H9 (cell line): Measurements from ENCODE around the gene ARHGEF33. TPM values are rescaled to one million over a fixed set of nuclear protein-coding genes. Genes with fewer than 3 reads are reported as not detected.

Experiments
- DNase-seq: peaks from one replicate; pipeline ENCODE4 v3.0.0-alpha.2; 2017
- H2AFZ ChIP-seq: one replicate; pipeline ENCODE4 v1.6.1; 2013; ENCODE audit warnings: mild to moderate bottlenecking, low read length, control low read depth, moderate library complexity
- H2AK5ac ChIP-seq: 2 replicates; pipeline ENCODE4 v1.6.1; 2013; ENCODE audit warnings: low read length, control low read depth, mixed read lengths; ENCODE audit not compliant: insufficient read length
- H2BK120ac ChIP-seq: one replicate; pipeline ENCODE4 v1.6.1; 2013; ENCODE audit warnings: low read depth, mild to moderate bottlenecking, low read length, control low read depth, inconsistent platforms; ENCODE audit not compliant: poor library complexity, severe bottlenecking
- H2BK12ac ChIP-seq: 2 replicates; pipeline ENCODE4 v1.6.1; 2013; ENCODE audit warnings: low read length, control low read depth, mixed read lengths, low read depth; ENCODE audit not compliant: insufficient read length
- H2BK15ac ChIP-seq: 2 replicates; pipeline ENCODE4 v1.6.1; 2013; ENCODE audit warnings: low read depth, low read length, control low read depth
- H2BK20ac ChIP-seq: one replicate; pipeline ENCODE4 v1.6.1; 2013; ENCODE audit warnings: low read depth, mild to moderate bottlenecking, low read length, control low read depth, inconsistent platforms; ENCODE audit not compliant: poor library complexity, severe bottlenecking
- H2BK5ac ChIP-seq: 2 replicates; pipeline ENCODE4 v1.6.1; 2013; ENCODE audit warnings: low read length, control low read depth, mixed read lengths; ENCODE audit not compliant: insufficient read length
- H3K14ac ChIP-seq: 2 replicates; pipeline ENCODE4 v1.6.1; 2013; ENCODE audit warnings: low read length, control low read depth; ENCODE audit not compliant: insufficient read depth
- H3K18ac ChIP-seq: 2 replicates; pipeline ENCODE4 v1.6.1; 2013; ENCODE audit warnings: low read depth, mild to moderate bottlenecking, mixed read lengths, low read length, control low read depth; ENCODE audit not compliant: insufficient read length
- H3K23ac ChIP-seq: 2 replicates; pipeline ENCODE4 v1.6.1; 2013; ENCODE audit warnings: low read length, control low read depth, mixed read lengths, low read depth; ENCODE audit not compliant: insufficient read length
- H3K23me2 ChIP-seq: 2 replicates; pipeline ENCODE4 v1.6.1; 2013; ENCODE audit warnings: low read depth, mild to moderate bottlenecking, mixed read lengths, low read length, control low read depth; ENCODE audit not compliant: insufficient read length, poor library complexity, severe bottlenecking
- H3K27ac ChIP-seq: 2 replicates; pipeline ENCODE4 v1.5.1; 2013; ENCODE audit warnings: low read length, control low read depth, mixed read lengths, low read depth; ENCODE audit not compliant: insufficient read length
- H3K27me3 ChIP-seq: 2 replicates; pipeline ENCODE4 v1.6.1; 2013; ENCODE audit warnings: low read length, control low read depth, inconsistent platforms; ENCODE audit not compliant: insufficient read depth
- H3K4ac ChIP-seq: 2 replicates; pipeline ENCODE4 v1.6.1; 2013; ENCODE audit warnings: low read depth, mild to moderate bottlenecking, control low read depth, inconsistent platforms, low read length, moderate library complexity
- H3K4me1 ChIP-seq: 2 replicates; pipeline ENCODE4 v1.6.1; 2013; ENCODE audit warnings: low read length, control low read depth, inconsistent platforms; ENCODE audit not compliant: insufficient read depth
- H3K4me2 ChIP-seq: 2 replicates; pipeline ENCODE4 v1.6.1; 2013; ENCODE audit warnings: low read length, control low read depth, mixed read lengths; ENCODE audit not compliant: insufficient read length, insufficient read depth
- H3K56ac ChIP-seq: 2 replicates; pipeline ENCODE4 v1.6.1; 2013; ENCODE audit warnings: low read depth, mild to moderate bottlenecking, mixed read lengths, low read length, control low read depth; ENCODE audit not compliant: insufficient read length
- H3K79me1 ChIP-seq: 2 replicates; pipeline ENCODE4 v1.6.1; 2013; ENCODE audit warnings: low read depth, mild to moderate bottlenecking, moderate library complexity, low read length, control low read depth, inconsistent platforms; ENCODE audit not compliant: insufficient read depth, poor library complexity, severe bottlenecking
- H3K79me2 ChIP-seq: 2 replicates; pipeline ENCODE4 v1.6.1; 2013; ENCODE audit warnings: low read length, control low read depth, inconsistent platforms; ENCODE audit not compliant: insufficient read depth
- H3K9ac ChIP-seq: 2 replicates; pipeline ENCODE4 v1.6.1; 2013; ENCODE audit warnings: low read length, control low read depth, mixed read lengths; ENCODE audit not compliant: insufficient read length; ENCODE audit errors: extremely low read depth
- H3K9me3 ChIP-seq: one replicate; pipeline ENCODE4 v1.6.1; 2013; ENCODE audit warnings: low read depth, low read length, inconsistent platforms; ENCODE audit not compliant: control insufficient read depth
- H3T11ph ChIP-seq: one replicate; pipeline ENCODE4 v1.6.1; 2013; ENCODE audit warnings: mild to moderate bottlenecking, low read length, control low read depth, inconsistent platforms
- H4K20me1 ChIP-seq: one replicate; pipeline ENCODE4 v1.6.1; 2013; ENCODE audit not compliant: control insufficient read depth, insufficient read length, insufficient read depth
- H4K5ac ChIP-seq: 2 replicates; pipeline ENCODE4 v1.6.1; 2013; ENCODE audit warnings: low read depth, mild to moderate bottlenecking, mixed read lengths, low read length, control low read depth; ENCODE audit not compliant: insufficient read length
- H4K8ac ChIP-seq: replicated peaks from 2 replicates; pipeline ENCODE4 v1.6.1; 2013; ENCODE audit warnings: low read length, control low read depth, mixed read lengths, low read depth; ENCODE audit not compliant: insufficient read length
- H4K91ac ChIP-seq: 2 replicates; pipeline ENCODE4 v1.6.1; 2013; ENCODE audit warnings: low read depth, mild to moderate bottlenecking, moderate library complexity, mixed read lengths, low read length, control low read depth; ENCODE audit not compliant: insufficient read length
- H3K27ac Mint-ChIP-seq, 3 experiments: 2 replicates in 2 of 3; 3 replicates in 1 of 3; pipeline ENCODE4 v1.8.0; 2020 to 2021; ENCODE audit warnings: mixed read lengths in 3 of 3, mild to moderate bottlenecking in 1 of 3, moderate library complexity in 1 of 3
- H3K27me3 Mint-ChIP-seq: 2 replicates; pipeline ENCODE4 v1.8.0; 2021; ENCODE audit warnings: low read depth, mild to moderate bottlenecking, moderate library complexity, mixed read lengths
- H3K36me3 Mint-ChIP-seq, 3 experiments: 2 replicates in 2 of 3; 3 replicates in 1 of 3; pipeline ENCODE4 v1.8.0; 2020 to 2021; ENCODE audit warnings: low read depth in 3 of 3, mixed read lengths in 3 of 3; ENCODE audit not compliant: insufficient read depth in 1 of 3
- H3K4me1 Mint-ChIP-seq, 2 experiments: 2 replicates each; pipeline ENCODE4 v1.8.0; 2020; ENCODE audit warnings: mixed read lengths in 2 of 2
- H3K4me3 Mint-ChIP-seq, 2 experiments: 2 replicates in 1 of 2; 3 replicates in 1 of 2; pipeline ENCODE4 v1.8.0; 2020 to 2021; ENCODE audit warnings: mild to moderate bottlenecking in 2 of 2, mixed read lengths in 2 of 2, moderate library complexity in 1 of 2
- H3K9me3 Mint-ChIP-seq, 2 experiments: 2 replicates in 1 of 2; 3 replicates in 1 of 2; pipeline ENCODE4 v1.8.0; 2020; ENCODE audit warnings: mild to moderate bottlenecking in 2 of 2, mixed read lengths in 2 of 2, moderate library complexity in 1 of 2
- WGBS: extraction: QIAGEN DNeasy Blood & Tissue Kit; methylation state at CpG from one replicate; pipeline ENCODE4 v1.1.7; 2013; ENCODE audit warnings: missing lambda C conversion rate, low lambda C conversion rate, mixed read lengths; ENCODE audit not compliant: insufficient read length; ENCODE audit errors: extremely low coverage; 5-methylcytosine and 5-hydroxymethylcytosine counted together
- total RNA-seq: library from RNA; stranded (reverse); gene quantifications from 2 replicates; pipeline ENCODE4 v1.2.1, GENCODE V29; 2021
- TF ChIP-seq, protein P1 (sequence below): fragments of 200-600 bp; sonication (generic); conservative IDR thresholded peaks from 3 replicates; pipeline ENCODE4 v1.8.0; 2021; ENCODE audit warnings: antibody characterized with exemption, mild to moderate bottlenecking

The ARHGEF33 gene
- total RNA-seq, 1 experiment from 2014 or later: 0.92 TPM

DNA sequence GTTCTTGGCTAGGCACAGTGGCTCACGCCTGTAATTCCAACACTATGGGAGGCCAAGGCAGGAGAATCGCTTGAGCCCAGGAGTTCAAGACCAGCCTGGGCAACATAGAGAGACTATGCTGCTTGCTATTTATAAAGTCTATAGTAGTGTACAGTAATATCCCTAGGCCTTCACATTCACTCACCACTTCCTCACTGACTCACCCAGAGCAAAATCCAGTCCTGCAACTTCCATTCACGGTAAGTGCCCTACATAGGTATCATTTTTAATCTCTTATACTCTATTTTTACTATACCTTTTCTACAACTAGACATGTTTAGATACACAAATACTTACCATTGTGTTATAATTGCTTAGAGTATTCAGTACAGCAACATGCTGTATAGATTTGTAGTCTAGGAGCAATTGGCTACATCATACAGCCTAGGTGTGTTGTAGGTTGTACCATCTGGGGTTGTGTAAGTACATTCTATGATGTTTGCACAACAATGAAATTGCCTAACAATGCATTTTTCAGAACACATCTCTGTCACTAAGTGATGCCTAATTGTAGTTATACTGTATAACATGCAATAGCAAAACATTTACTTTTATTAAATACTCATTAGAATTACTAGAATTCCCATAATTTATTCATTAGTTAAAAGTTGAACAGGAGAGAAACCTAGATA is 22.8 kb upstream of the ARHGEF33 start:
- Histone ChIP-seq H3K79me2 (no peaks in the 10 kb centered on the region; the same call in 1 of the 2 replicates), H2BK5ac (no peak overlapping the region), H4K20me1 (no peaks in the 10 kb centered on the region), H3K9me3 (no peaks in the 10 kb centered on the region), H3K4me2 (no peak overlapping the region), H3K27ac (no peak overlapping the region), H2AK5ac (no peak overlapping the region), H3K4ac (no peak overlapping the region), H3T11ph (no peak overlapping the region), H3K18ac (no peak overlapping the region), H3K4me1 (no peaks in the 10 kb centered on the region), H3K14ac (no peak overlapping the region), H3K9ac (no peak overlapping the region), H3K23me2 (no peaks in the 10 kb centered on the region), H2BK20ac (no peak overlapping the region), H2AFZ (no peak overlapping the region), H3K79me1 (no peaks in the 10 kb centered on the region), H4K8ac (no peak overlapping the region), H2BK12ac (no peak overlapping the region), H2BK120ac (no peak overlapping the region), H2BK15ac (no peak overlapping the region), H3K56ac (no peak overlapping the region), H3K23ac (no peak overlapping the region), H3K27me3 (no peaks in the 10 kb centered on the region), H4K91ac (no peak overlapping the region), H4K5ac (no peak overlapping the region)
- H3K36me3 Mint-ChIP-seq: peaks cover 1 to 27% (median 22%) of the 10 kb centered on the region in 3 experiments
- H3K9me3 Mint-ChIP-seq: peaks cover 0 to 3% of the 10 kb centered on the region in 2 experiments; a peak in 2 of 5 replicates
- no peaks in the 10 kb centered on the region for H3K4me1 Mint-ChIP-seq
- WGBS: no CpG with 5 or more reads among the region's 3 CpGs
- DNase-seq: no peak
- TF ChIP-seq, protein P1, sequence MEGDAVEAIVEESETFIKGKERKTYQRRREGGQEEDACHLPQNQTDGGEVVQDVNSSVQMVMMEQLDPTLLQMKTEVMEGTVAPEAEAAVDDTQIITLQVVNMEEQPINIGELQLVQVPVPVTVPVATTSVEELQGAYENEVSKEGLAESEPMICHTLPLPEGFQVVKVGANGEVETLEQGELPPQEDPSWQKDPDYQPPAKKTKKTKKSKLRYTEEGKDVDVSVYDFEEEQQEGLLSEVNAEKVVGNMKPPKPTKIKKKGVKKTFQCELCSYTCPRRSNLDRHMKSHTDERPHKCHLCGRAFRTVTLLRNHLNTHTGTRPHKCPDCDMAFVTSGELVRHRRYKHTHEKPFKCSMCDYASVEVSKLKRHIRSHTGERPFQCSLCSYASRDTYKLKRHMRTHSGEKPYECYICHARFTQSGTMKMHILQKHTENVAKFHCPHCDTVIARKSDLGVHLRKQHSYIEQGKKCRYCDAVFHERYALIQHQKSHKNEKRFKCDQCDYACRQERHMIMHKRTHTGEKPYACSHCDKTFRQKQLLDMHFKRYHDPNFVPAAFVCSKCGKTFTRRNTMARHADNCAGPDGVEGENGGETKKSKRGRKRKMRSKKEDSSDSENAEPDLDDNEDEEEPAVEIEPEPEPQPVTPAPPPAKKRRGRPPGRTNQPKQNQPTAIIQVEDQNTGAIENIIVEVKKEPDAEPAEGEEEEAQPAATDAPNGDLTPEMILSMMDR: no peak
- H3K4me3 Mint-ChIP-seq: no peak overlapping the region
- H3K27me3 Mint-ChIP-seq: no peaks in the 10 kb centered on the region
- no peak overlapping the region for H3K27ac Mint-ChIP-seq
